ENCODE results near the gene ST7.
"Not testable (repeated sequence)": the region's sequence is repeated elsewhere in the genome, so short reads cannot be mapped to it uniquely, and the experiment has no call there.

ST7 gene

DNA sequence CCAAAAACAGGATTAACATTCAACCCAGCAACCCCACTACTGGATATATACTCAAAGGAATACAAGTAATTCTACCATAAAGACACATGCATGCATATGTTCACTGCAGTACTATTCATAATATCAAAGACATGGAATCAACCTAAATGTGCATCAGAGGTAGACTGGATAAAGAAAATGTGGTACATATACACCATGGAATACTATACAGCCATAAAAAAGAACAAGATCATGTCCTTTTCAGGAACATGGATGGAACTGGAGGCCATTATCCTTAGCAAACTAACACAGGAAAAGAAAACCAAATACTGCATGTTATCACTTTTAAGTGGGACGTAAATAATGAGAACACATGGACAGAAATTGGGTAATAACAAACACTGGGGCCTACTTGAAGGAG is 77.5 kb downstream of the ST7 start:
- DNase-seq (ENCODE audit: low spot score) = not testable (repeated sequence)

DNA sequence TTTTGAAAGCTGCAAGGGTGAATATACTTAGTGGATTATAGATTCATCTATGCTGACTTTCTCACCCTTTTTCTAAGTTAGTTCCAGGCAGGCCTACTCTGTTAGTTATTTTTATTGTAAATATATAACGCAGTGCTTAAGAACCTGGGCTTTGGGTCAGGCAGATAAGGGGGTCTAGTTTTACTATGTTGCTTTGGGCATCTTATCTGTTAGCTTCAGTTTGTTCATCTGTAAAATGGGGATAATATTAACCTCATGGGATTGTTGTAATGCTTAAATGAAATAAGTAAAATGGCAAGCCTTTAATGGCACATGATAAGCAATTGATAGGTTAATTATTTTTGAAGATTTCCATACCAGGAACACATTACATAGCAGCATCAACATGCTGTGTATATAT is 79.5 kb downstream of the ST7 start:
- no peak for DNase-seq (ENCODE audit: low spot score)

DNA sequence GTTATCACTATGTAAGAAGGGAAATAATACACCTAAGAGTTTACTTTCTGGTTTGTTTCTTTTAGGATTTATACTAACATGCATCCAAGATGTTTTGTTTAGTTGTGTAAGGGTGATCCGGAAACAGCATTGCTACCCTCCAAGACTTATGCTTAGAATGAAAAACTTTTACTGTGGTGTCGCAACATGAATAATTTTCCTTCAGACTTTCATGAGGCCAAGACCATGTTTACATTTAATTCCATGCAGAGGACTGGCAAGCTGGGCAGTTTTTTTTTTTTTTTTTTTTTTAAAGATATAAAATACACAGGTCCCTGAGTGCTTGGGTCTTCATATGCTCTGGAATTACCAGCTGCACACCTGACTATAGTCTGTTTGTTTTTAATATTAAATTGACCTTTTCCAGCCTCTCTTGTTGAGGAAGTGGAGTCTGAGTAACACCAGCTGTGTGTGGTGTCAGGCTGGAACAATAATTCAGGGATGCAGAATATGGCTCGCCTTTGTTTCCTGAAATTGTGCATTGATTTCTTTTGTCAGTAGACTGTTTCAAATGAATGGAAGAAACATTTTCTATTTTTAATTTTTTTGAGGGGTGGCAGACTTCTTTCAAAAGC is 81.7 kb downstream of the ST7 start:
- no peak for DNase-seq (ENCODE audit: low spot score)

DNA sequence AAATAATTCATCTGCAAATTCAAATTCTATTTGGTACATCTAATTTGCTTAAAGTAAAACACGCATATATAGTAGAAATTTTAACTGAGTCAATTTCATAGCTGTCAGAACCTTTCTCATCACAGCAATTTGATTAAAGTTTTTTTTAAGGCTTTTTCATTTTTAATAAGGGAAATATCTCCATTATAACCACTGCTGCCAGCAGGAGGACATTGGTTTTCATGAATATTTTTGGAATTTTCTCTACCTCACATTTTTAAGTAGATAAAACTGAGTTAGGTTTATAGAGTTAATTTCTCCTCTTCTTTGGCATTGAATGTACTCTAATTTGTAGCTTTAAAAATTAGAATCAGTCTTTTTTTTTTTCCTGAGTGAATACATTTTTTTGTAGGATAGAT is 82.2 kb downstream of the ST7 start:
- DNase-seq (ENCODE audit: low spot score) = no peak

DNA sequence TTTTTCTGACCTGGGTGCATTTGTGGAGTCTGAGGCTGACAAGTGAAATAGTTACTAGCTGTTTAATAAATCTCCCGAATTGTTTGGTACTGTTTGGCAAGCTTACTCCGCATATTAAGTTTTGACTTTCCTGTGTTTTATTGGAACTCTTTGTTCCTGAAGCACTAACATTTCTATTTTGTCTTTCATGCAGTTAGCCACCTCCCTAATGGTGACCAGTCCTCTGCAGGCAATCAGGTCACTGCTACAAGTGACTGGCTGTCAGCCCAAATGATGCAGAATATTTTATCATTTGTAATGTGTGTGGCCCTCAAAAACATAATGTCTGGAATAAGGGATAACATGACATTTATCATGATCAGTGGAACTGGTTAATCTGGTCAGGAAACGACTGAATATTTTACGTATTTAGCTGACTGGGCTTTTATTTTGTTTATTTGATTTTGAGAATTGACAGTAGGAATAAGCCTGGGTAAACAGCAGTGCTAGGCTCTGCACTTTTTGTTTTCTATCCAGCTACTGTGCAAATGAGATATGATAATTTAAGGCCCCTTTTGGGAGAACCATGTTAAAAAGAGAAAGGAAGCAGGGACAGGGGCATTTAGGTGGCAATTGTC is 82.9 kb downstream of the ST7 start:
- DNase-seq (ENCODE audit: low spot score) = no peak

DNA sequence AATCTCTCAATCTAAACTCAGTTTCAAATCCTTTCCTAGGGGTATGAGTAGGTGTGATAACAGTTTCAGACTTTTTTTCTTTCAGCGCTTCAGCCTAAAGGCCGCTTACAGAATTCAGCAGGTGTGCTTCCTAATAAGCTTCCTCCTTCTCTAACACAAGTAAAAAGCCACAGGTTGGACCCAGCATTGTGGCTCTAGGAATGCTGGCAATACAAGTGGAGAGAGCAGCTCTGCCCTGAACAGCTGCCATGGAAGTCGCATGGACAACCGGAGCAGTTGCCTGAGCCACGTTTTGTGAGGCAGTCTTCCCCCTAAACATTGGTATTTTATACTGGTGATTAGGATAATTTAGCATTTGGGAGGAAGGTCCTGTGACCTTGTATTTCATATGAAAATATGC is 83.5 kb downstream of the ST7 start:
- DNase-seq (ENCODE audit: low spot score) = no peak

DNA sequence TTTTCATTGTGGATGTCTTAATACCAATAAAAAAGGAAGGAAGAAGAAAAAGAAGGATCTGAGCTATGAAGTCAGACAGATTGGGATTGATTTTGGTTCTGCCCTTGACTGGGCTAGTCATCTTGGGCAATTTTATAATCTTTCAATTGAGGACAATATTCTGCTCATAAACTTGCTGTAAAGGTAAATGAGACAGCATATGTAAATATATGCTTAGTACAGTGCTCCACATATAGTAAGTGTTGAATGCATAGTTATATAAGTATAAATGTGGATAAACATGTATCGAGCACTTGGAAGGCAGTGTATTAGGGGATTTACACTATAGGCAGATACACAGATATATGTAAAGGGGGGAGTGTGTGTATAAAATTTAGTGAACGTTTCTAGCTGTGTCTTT is 85.1 kb downstream of the ST7 start:
- DNase-seq (ENCODE audit: low spot score) = no peak

DNA sequence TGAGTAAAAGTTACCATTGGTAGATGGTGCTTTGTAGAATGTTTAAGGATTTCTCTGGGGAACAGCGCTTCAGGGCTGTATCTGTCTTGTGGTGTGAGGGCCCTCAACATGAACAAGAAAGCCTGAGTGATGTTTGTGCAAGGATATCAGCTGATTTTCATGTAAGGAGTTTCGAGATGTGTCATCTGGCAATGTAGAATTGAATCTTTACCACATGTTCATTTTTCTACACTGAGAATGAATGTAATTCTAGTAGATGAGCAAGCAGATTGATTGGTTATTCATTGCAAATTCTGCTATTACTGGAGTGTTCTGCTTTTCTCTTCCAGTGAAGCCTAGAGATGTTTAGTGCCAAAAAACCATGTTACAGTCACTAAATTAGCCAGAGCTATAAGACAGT is 87.7 kb downstream of the ST7 start:
- peak; percentile 15 for DNase-seq (ENCODE audit: low spot score)

DNA sequence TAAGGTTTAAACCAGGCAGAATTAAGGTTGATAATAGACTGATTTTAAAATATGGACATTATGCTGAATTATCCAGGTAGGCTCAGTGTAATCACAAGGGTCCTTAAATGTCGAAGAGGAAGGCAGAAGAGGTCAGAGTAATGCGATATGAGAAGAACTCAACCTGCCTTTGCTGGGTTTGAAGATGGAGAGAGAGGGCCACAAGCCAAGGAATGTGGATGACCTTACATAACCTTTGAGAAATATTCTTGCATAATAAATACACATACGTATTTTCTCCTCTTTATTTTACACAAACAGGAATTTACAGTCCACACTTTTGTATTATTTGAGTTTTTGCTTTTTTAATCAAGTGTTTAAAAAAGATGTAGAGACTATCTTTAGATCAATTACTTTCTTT is 88.5 kb downstream of the ST7 start:
- DNase-seq (ENCODE audit: low spot score) = no peak

DNA sequence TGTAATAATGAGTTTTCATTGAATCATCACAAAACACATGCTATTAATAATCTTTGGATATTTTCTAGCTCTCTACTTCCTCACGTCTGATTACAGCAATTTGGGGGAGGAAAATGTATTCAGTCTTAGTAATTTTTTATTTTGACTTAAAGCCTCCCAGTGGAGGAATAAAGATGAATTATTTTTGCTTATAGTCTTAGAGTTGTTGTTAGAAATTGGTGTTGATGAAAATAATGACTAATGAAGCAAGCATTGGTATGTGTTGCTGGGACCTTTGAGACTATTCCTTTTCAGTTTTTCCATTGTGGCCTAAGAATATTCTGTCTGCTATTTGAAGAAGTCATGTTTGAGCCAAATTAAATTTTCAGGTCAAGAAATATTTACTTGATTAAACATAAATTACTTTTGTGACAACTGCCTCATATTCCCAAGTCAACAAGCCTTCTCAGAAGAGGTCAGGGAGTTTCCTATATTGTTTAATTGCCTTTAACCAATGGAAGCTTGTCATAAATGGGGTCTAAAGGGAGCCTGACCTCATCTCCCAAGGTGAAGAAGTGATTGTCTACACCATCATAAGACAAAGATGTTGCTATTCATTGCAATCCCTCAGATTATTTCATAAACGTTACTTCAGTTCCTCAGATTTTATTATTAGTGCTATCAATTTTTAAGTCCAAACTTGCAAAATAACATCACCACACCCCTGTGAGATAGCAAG is 90.0 kb downstream of the ST7 start:
- DNase-seq (ENCODE audit: low spot score) = no peak

DNA sequence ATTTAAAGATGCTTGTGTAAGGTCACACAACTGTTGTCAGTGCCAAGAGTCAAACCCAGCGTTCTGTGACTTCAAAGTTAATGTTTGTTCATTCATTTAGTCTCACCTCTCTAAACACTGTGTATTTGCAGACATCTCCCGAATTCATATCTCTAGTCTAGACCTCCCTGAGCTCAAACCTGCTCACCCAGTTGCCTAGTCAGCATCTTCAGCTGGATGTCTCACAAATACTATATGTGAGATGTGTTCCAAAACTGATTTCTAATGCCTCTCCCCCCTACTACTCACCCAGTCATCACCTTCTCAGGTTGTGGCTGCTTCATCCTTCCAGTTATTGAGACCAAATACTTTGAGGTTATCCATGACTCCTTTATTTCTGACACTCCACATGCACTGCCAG is 91.4 kb downstream of the ST7 start:
- no peak for DNase-seq (ENCODE audit: low spot score)

DNA sequence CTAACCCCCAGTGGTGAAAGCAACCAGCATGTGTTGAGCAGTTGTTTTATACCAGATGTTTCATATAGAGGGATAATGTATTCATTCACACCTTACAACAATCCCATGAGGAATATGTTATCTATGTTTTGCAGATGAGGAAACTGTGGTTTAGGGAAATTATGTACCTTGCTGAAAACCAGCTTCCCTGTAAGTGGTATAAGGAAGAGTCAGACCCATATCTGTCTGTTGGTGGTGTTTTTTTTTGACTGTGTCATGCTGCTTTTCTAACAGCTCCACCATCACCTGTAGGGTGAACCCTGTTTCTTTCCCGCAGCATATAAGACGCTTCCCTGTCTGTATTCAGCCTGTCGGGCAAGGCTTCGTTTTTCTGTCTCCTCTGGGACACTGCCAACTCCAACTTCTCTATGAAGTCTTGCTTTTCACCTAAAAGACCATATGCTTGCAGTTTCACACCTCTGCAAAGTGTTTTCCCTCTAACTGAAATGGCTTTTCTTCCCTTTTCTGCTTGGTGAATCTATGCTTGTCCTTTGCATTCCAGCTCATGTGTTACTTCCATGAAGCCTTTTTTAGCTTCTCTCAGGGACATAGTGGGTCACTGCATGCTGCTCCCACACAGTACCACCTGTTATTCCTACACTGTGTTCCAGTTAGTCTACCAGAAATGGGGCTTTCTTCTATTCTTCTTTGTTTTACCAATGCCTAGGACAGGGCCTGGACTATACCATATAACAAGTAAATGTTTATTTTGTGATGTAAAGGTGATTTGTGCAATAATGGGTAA is 92.8 kb downstream of the ST7 start:
- DNase-seq (ENCODE audit: low spot score) = no peak

DNA sequence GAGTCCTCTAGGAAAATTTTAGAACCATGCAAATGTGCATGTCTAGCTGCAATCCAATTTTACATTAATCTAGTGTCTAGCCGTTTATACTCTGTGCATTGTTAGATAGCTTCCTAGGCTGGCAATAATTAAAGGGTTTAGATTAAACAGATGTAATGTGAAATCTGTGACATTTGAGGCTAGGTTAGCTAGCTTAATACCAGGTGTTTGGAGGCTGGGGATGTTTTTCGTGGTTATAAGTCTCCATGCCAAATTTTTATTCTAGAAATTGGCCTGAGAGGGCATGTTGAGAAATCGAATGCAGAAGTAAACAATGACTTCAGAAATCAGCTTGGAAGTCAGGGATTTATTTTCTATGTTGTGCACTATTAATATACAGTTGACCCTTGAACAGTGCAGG is 94.2 kb downstream of the ST7 start:
- DNase-seq (ENCODE audit: low spot score) = no peak

DNA sequence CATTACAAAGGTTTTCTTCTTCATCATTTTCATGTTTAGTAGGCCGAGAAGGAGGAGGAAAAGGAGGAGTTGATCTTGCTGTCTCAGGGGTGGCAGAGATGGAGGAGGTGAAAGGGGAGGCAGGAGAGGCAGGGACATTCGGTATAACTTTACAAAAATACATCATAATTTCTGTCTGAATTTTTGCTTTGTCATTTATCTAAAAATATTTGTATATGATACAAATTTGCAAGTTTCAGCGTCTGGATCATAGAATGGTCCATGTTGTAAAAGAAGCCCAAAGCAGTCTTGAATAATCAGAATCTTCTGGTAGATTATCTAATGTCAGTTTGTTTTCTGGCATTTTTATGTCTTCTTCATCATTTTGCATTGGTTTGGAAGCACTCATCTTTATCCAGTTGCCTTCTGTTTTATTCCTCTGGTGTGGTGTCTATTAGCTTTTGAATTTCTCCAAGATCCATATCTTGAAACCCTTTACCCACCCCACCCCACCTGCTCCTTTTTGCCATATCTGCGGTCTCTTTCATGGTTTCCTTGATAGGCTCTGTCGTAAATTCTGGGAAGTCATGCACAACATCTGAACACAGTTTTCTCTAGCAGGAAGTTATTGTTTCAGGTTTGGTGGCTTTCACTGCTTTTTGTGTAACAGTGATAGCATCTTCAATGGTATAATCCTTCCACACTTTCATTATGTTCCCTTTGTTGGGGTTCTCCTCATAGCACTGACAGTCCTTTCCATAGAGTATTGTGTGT is 95.0 kb downstream of the ST7 start:
- no peak for DNase-seq (ENCODE audit: low spot score)

DNA sequence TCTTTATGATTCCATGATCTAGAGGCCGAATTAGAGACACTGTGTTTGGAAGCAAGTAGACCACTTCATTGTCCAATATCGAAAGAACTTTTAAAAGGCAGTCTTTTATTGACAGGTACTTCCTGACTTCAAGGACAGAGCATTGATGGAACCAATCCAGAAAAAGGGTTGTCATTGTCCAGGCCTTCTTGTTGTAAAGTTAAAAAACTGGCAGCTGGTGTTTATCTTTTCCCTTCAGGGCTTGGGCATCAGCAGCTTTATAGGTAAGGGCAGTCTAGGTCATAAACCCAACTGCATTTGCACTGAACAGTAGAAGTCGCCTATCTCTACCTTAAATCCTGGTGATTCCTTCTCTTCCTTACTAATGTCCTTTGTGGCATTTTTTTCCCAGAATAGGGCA is 95.6 kb downstream of the ST7 start:
- no peak for DNase-seq (ENCODE audit: low spot score)

DNA sequence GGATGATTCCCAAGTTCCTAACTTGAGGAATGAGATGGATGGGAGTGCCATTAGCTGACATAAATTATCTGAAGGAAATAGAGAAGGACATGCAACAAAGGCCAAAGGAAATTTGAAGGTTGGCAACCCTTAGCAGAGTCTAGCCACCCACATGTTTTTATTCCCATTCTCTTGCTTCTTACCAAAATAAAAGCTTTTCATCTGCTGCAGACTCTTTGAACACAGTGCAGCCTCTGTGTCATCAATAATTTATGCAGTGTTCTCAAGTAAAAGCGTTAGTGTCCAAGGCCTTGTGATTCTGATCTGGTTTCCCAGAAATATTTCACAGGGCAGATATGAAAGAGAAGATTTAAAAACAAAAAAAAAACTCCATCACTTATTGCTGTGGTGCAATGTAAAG is 98.5 kb downstream of the ST7 start:
- no peak for DNase-seq (ENCODE audit: low spot score)

DNA sequence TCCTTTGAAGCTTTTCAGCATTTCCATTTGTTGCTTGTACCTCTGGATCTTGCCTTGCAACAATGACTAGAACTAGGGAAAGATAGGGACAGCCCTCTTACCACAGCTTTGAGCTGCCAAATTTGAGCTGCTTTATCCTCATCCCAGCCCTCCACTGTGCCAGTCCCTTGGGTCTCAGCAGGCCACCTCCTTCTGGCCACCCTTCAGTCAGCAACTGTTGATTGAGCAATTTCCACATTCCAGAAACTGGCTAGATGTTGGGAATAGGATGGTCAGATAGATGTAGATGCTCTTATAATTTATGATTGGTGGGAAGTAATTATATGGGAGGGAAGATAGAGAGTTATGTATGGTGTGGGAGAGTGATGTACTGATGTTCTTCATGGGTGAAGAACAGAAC is 100.1 kb downstream of the ST7 start:
- no peak for DNase-seq (ENCODE audit: low spot score)

DNA sequence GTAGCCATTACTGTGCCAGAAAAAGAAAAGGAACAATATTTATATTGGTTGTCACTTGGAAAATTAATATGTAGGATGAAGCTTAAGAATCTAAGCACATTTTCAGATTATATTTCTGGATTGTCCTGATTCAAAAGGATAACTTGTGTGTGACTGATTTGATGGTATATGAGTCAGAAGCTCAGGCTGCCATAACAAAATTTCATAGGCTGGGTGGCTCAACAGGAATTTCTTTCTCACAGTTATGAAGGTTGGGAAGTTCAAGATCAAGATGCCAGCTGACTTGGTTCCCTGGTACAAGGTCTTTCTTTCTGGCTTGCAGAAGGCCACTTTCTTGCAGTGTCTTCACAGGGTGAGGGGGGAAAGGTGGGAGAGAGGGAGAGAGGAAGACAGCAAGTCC is 108.5 kb downstream of the ST7 start:
- DNase-seq (ENCODE audit: low spot score) = peak; percentile 14

DNA sequence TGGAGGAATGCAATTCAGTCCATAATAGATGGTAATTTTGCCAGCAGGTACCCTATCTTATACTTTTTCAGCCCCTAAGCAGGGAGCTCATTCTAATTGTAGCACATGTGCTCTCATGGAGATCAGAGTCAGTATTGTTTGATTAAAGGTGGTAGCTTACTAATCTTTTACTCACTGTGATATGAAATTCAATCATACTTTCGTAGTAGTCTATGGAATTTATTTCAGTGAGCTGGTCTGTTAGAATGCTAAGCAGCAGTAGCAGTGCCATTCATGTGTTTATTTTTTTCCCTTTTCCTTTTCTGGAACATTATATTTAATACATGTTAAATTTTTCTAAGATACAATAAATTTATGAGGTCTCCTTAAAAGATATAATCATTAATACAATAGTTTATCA is 109.0 kb downstream of the ST7 start:
- peak; percentile 28 for DNase-seq (ENCODE audit: low spot score)

DNA sequence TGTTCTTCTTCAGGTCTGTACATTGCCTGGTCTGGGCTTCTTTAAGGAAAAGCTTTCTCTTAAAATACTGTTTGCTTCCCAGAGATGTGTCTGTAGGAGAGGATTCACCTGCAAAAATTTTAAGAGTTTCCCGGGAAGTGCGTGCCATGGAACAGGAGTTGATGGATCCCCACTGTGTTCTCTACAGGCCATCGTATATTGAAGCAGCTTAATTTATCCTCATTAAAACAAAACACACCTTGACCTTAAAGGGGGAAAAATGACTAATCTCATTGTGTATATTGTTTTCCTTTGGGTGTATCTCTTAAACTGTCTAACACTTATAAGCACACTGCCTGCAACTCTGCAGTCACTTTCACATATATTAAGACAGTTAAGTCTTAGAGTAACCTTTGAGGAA is 111.4 kb downstream of the ST7 start:
- no peak for DNase-seq (ENCODE audit: low spot score)

DNA sequence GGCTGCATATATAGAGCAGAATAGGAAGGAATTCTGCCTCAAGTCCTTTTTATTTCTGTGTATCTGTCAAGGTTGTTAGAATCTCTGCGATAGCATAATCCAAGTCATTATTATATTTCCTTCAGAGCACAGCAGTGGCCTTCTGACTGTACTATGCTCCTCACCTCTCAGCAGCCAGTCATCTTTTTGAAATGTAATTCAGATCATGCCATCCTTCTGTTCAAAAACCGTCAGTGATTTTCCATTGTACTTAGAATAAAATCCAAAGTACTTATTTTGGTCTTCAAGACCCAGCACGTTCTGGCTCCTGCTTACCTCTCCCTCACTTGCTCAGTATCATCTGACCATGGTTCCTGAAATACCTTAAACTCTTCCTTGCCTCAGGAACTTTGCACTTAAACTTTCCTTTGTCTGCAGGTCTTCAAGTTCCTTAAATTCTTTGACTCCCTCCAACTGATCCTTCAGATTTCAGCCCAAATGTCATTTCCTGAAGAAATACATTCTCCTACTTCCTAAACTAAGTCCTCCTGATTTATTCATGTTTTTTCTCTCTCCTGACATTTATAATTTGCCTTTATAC is 112.4 kb downstream of the ST7 start:
- no peak for DNase-seq (ENCODE audit: low spot score)

DNA sequence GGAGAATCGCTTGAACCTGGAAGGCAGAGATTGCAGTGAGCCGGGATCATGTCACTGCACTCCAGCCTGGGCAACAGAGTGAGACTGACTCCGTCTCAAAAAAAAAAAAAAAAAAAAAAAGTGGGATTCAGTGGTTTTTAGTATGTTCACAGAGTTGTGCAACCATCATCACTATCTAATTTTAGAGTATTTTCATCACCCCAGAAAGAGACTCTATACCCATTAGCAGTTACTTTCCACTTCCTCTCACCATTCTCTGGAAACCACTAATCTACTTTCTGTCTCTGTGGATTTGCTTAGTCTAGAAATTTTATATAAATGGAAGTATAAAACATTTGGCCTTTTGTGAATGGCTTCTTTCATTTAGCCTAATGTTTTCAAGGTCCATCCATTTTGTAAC is 113.4 kb downstream of the ST7 start:
- DNase-seq (ENCODE audit: low spot score) = no peak

All from AG08396 (cell line).